Panc1 (cell line): Measurements from ENCODE around the gene TFB1M. TPM values are rescaled to one million over a fixed set of nuclear protein-coding genes. Genes with fewer than 3 reads are reported as not detected.
"Not testable (repeated sequence)": the region's sequence is repeated elsewhere in the genome, so short reads cannot be mapped to it uniquely, and the experiment has no call there.

Experiments
- ATAC-seq: fragments of 200-7000 bp; cut with Tn5 transposase; 2 replicates; pipeline ENCODE4 v1.9.1; 2020; ENCODE audit warnings: mild to moderate bottlenecking, moderate library complexity
- BruUV-seq: library from RNA; stranded (reverse); fragments of 400-500 nt; replicated peaks from 2 replicates; lab custom pipeline; 2021; lab: Mats Ljungman, UMichigan
- CTCF ChIA-PET: fragments of 300-600 bp; sonication (Branson Sonifier 250); formaldehyde crosslinking; loops from one replicate; lab custom pipeline; 2022; ENCODE audit warnings: antibody characterized with exemption; lab: Charles Lee
- POLR2A ChIA-PET: fragments of 300-600 bp; sonication (Branson Sonifier 250); formaldehyde crosslinking; loops from one replicate; lab custom pipeline; 2022; ENCODE audit warnings: antibody characterized with exemption; lab: Charles Lee
- DNase-seq: peaks from one replicate; pipeline ENCODE4 v3.0.0-alpha.2; 2010; ENCODE audit warnings: low read depth, low spot score
- H3K27ac ChIP-seq: 2 replicates; pipeline ENCODE4 v1.5.1; 2011; ENCODE audit warnings: mild to moderate bottlenecking, low read length, inconsistent platforms
- H3K27me3 ChIP-seq: fragments of 200-500 bp; sonication (Bioruptor generic); 2 replicates; pipeline ENCODE4 v1.6.0; 2014; ENCODE audit warnings: low read length, inconsistent platforms; ENCODE audit not compliant: control insufficient read depth, insufficient read depth
- H3K36me3 ChIP-seq: fragments of 200-500 bp; sonication (Bioruptor generic); 2 replicates; pipeline ENCODE4 v1.5.1; 2014; ENCODE audit warnings: inconsistent platforms, mild to moderate bottlenecking, low read length, moderate library complexity; ENCODE audit not compliant: control insufficient read depth, insufficient read depth
- H3K4me1 ChIP-seq: 2 replicates; pipeline ENCODE4 v1.5.1; 2011; ENCODE audit warnings: inconsistent platforms, mild to moderate bottlenecking, low read length, moderate library complexity; ENCODE audit not compliant: control insufficient read depth, insufficient read depth
- H3K4me3 ChIP-seq, 2 experiments: 2 replicates each; pipeline ENCODE4 v1.5.1; 2011 to 2012; ENCODE audit warnings: low read depth in 2 of 2, low read length in 2 of 2, mild to moderate bottlenecking in 2 of 2, inconsistent platforms in 1 of 2, moderate library complexity in 1 of 2
- H3K9me3 ChIP-seq: fragments of 200-500 bp; sonication (Bioruptor generic); 2 replicates; pipeline ENCODE4 v1.5.1; 2014; ENCODE audit warnings: low read depth, mild to moderate bottlenecking, inconsistent platforms, low read length, moderate library complexity; ENCODE audit not compliant: control insufficient read depth, insufficient read depth
- POLR2AphosphoS5 ChIP-seq: IDR thresholded peaks from 2 replicates; pipeline ENCODE4 v1.6.1; 2012; ENCODE audit warnings: mild to moderate bottlenecking, low read depth, low read length, moderate library complexity
- SIN3A ChIP-seq: IDR thresholded peaks from 2 replicates; pipeline ENCODE4 v1.6.1; 2012; ENCODE audit warnings: low read depth, mild to moderate bottlenecking, low read length, moderate library complexity, borderline replicate concordance; ENCODE audit not compliant: insufficient read depth
- in situ Hi-C: cut with HindIII; loops from 2 replicates; pipeline ENCODE4 v1.10.0; 2016; ENCODE audit warnings: low sequenced_read_pairs, low pct_unique_long_range_greater_than_20kb
- intact Hi-C: fragments of 100-400 bp; cut with micrococcal nuclease; formaldehyde crosslinking; loops from one replicate; pipeline ENCODE4 v1.10.0; 2022; ENCODE audit not compliant: unreplicated experiment
- total RNA-seq: library from RNA; stranded (reverse); gene quantifications from one replicate; pipeline ENCODE4 v1.2.1, GENCODE V29; 2021; ENCODE audit not compliant: unreplicated experiment
- TF ChIP-seq, protein P1 (sequence below): fragments of 450-650 bp; IDR thresholded peaks from 2 replicates; pipeline ENCODE4 v1.5.1; 2017; ENCODE audit warnings: mild to moderate bottlenecking
- TF ChIP-seq, protein P2 (sequence below), 2 experiments: IDR thresholded peaks; 2 replicates each; pipeline ENCODE4 v1.6.1; 2011 to 2012; ENCODE audit warnings: low read depth in 2 of 2, control low read depth in 1 of 2, low read length in 1 of 2, mild to moderate bottlenecking in 1 of 2, moderate library complexity in 1 of 2; ENCODE audit not compliant: insufficient read depth in 1 of 2

Gene TFB1M
- total RNA-seq, 1 experiment from 2014 or later: 32.0 TPM

DNA sequence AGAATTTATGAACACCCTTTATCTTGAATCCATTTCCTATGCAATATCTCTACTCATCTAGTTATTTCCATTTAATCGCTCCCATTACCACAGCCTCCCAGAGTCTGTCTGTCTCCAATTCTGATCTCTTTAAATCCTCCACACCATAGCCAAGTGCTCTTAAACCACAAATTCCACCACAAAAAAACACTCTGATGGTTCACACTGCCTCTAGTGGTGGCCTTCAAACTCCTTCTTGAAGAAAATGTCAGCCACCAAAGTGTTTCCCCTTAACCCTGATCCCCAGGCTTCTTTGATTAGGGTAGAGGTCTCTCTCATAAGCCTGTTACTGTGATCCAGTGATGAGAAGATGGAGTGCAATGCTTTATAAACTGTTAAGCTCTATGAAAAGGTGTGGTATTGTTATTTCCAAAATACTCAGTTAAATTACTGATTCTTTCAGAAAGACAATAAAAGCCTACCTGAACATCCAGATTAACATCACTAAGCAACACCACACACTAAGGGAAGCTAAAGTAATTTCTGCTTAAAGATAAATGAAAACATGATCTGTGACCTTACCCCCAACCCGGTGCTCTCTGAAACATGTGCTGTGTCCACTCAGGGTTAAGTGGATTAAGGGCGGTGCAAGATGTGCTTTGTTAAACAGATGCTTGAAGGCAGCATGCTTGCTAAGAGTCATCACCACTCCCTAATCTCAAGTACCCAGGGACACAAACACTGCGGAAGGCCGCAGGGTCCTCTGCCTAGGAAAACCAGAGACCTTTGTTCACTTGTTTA lies 46.0 kb downstream of the TFB1M start:
- in situ Hi-C loops, H3K36me3 ChIP-seq, BruUV-seq, POLR2A ChIA-PET, H3K4me1 ChIP-seq, H3K27ac ChIP-seq, CTCF ChIA-PET, H3K27me3 ChIP-seq, H3K9me3 ChIP-seq, DNase-seq, H3K4me3 ChIP-seq: not testable (repeated sequence)
- peak; percentile 51; the same call in 1 of the 2 replicates for ATAC-seq
- intact Hi-C loops: loop anchor here (10.0 kb wide), 1 partner anchor 403 kb away; no protein-coding TSS in a partner anchor
- TF ChIP-seq, protein P1, sequence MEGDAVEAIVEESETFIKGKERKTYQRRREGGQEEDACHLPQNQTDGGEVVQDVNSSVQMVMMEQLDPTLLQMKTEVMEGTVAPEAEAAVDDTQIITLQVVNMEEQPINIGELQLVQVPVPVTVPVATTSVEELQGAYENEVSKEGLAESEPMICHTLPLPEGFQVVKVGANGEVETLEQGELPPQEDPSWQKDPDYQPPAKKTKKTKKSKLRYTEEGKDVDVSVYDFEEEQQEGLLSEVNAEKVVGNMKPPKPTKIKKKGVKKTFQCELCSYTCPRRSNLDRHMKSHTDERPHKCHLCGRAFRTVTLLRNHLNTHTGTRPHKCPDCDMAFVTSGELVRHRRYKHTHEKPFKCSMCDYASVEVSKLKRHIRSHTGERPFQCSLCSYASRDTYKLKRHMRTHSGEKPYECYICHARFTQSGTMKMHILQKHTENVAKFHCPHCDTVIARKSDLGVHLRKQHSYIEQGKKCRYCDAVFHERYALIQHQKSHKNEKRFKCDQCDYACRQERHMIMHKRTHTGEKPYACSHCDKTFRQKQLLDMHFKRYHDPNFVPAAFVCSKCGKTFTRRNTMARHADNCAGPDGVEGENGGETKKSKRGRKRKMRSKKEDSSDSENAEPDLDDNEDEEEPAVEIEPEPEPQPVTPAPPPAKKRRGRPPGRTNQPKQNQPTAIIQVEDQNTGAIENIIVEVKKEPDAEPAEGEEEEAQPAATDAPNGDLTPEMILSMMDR: peak; percentile 71

DNA sequence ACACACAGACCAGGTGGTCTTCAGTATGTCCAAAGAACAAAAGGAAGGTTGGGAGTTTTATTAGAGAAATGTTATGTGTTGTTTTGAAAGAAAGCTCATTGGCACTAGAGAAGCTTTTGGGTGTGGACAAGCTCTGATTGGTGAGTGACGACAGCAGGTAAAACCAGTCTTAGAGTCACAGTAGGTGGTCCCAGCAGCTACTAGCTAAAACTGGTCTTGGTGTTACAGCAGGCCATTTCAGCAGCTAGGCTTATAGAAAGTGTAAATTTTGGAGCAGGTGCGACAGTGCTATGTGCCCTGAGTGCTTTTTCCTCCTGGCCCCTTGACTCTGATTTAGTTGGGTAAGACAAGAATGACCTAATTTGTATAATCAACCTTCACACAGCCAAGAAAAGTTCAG lies 46.9 kb downstream of the TFB1M start:
- no peak overlapping the region for H3K27ac ChIP-seq
- no TSS peak for BruUV-seq
- ChIA-PET CTCF (interaction anchor here (0.7 kb wide), 2 partner anchors 27 to 36 kb away, joined by 5 to 8 read pairs; no protein-coding TSS in a partner anchor), POLR2A (no interaction called here)
- H3K4me3 ChIP-seq: no peak overlapping the region
- no peaks in the 10 kb centered on the region; the same call in 1 of the 2 replicates for H3K4me1 ChIP-seq
- ATAC-seq (no peak), DNase-seq (no peak)
- no peaks in the 10 kb centered on the region for H3K27me3 ChIP-seq
- TF ChIP-seq, protein P2, sequence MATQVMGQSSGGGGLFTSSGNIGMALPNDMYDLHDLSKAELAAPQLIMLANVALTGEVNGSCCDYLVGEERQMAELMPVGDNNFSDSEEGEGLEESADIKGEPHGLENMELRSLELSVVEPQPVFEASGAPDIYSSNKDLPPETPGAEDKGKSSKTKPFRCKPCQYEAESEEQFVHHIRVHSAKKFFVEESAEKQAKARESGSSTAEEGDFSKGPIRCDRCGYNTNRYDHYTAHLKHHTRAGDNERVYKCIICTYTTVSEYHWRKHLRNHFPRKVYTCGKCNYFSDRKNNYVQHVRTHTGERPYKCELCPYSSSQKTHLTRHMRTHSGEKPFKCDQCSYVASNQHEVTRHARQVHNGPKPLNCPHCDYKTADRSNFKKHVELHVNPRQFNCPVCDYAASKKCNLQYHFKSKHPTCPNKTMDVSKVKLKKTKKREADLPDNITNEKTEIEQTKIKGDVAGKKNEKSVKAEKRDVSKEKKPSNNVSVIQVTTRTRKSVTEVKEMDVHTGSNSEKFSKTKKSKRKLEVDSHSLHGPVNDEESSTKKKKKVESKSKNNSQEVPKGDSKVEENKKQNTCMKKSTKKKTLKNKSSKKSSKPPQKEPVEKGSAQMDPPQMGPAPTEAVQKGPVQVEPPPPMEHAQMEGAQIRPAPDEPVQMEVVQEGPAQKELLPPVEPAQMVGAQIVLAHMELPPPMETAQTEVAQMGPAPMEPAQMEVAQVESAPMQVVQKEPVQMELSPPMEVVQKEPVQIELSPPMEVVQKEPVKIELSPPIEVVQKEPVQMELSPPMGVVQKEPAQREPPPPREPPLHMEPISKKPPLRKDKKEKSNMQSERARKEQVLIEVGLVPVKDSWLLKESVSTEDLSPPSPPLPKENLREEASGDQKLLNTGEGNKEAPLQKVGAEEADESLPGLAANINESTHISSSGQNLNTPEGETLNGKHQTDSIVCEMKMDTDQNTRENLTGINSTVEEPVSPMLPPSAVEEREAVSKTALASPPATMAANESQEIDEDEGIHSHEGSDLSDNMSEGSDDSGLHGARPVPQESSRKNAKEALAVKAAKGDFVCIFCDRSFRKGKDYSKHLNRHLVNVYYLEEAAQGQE (IDR thresholded peaks at IDR 0.05; ENCODE audit: insufficient read depth in 1 of 2, low read depth in 2 of 2, low read length in 1 of 2): no peak
- TF ChIP-seq POLR2AphosphoS5: no peak
- TF ChIP-seq SIN3A: no peak
- H3K36me3 ChIP-seq: peaks cover 7% of the 10 kb centered on the region; the same call in 1 of the 2 replicates
- intact Hi-C loops (loop anchor here (10.0 kb wide), 1 partner anchor 403 kb away; no protein-coding TSS in a partner anchor), in situ Hi-C loops (no loop called here)
- no peaks in the 10 kb centered on the region for H3K9me3 ChIP-seq
